Fibroblast of lung (primary cell): ENCODE data around the gene CLIC4.

Experiments
- EZH2 ChIP-seq: IDR thresholded peaks from 2 replicates; pipeline ENCODE4 v1.5.1; 2012; ENCODE audit warnings: low read length, control low read depth, mild to moderate bottlenecking; ENCODE audit errors: missing control alignments
- TF ChIP-seq, protein P1 (sequence below), 2 donors: IDR thresholded peaks in 1 of 2; conservative IDR thresholded peaks in 1 of 2; 1 replicate in 1 of 2; 2 replicates in 1 of 2; pipeline ENCODE4 v1.5.1; 2011 to 2012; ENCODE audit warnings: low read length in 2 of 2, control low read depth in 1 of 2, inconsistent platforms in 1 of 2, low read depth in 1 of 2, mild to moderate bottlenecking in 1 of 2

GRCh38 chr1:24709791-24710441, 35.3 kb upstream of the CLIC4 start:
- no peak for TF ChIP-seq EZH2
- TF ChIP-seq, protein P1, sequence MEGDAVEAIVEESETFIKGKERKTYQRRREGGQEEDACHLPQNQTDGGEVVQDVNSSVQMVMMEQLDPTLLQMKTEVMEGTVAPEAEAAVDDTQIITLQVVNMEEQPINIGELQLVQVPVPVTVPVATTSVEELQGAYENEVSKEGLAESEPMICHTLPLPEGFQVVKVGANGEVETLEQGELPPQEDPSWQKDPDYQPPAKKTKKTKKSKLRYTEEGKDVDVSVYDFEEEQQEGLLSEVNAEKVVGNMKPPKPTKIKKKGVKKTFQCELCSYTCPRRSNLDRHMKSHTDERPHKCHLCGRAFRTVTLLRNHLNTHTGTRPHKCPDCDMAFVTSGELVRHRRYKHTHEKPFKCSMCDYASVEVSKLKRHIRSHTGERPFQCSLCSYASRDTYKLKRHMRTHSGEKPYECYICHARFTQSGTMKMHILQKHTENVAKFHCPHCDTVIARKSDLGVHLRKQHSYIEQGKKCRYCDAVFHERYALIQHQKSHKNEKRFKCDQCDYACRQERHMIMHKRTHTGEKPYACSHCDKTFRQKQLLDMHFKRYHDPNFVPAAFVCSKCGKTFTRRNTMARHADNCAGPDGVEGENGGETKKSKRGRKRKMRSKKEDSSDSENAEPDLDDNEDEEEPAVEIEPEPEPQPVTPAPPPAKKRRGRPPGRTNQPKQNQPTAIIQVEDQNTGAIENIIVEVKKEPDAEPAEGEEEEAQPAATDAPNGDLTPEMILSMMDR (conservative IDR thresholded peaks at IDR 0.05 in 1 of 2, IDR thresholded peaks at IDR 0.05 in 1 of 2; ENCODE audit: low read depth in 1 of 2, low read length in 2 of 2), result no peak
